ENCODE data around the gene IQGAP3.

DNA sequence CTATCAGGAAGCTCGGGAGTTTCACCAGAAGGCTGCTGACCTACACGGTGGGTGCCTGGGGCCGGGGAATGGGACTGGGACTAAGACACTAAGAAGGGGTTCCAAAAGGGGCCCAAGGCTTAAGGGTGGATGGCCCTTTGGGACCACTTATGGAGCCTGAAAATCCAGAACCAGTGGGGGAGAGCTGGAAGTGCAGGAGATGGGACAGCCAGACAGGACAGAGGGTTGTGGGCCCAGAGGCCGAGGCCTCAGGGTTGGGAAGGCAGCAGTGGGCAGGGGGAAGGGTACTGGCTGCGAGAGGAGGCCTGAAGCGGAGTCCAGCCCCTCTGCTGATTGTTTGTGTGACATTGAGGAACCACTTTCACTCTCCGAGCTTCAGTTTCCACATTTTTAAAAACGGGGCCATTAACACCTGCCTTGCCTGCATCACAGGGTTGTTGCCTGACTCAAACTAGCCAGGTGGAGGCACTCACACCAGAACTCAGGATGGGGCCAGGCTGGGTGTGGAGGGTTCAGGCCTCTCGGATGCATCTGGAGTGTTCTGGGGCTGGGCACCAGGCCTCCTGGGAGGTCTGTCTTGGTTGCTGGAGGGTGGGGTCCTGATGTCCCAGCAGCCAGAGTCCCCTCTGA, 10.1 kb upstream of the IQGAP3 start:
- TF ChIP-seq, protein P1, sequence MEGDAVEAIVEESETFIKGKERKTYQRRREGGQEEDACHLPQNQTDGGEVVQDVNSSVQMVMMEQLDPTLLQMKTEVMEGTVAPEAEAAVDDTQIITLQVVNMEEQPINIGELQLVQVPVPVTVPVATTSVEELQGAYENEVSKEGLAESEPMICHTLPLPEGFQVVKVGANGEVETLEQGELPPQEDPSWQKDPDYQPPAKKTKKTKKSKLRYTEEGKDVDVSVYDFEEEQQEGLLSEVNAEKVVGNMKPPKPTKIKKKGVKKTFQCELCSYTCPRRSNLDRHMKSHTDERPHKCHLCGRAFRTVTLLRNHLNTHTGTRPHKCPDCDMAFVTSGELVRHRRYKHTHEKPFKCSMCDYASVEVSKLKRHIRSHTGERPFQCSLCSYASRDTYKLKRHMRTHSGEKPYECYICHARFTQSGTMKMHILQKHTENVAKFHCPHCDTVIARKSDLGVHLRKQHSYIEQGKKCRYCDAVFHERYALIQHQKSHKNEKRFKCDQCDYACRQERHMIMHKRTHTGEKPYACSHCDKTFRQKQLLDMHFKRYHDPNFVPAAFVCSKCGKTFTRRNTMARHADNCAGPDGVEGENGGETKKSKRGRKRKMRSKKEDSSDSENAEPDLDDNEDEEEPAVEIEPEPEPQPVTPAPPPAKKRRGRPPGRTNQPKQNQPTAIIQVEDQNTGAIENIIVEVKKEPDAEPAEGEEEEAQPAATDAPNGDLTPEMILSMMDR (conservative IDR thresholded peaks at IDR 0.05; ENCODE audit: low read depth in 2 of 2): 0 out of 4 replicates have a peak, but pooled peaks of 1 of the 2 experiments have one; percentile 9
- no peak for TF ChIP-seq POLR2AphosphoS5 (IDR thresholded peaks at IDR 0.05; ENCODE audit: low read depth)
- TF ChIP-seq CREB1 (CRISPR knock-in tag; IDR thresholded peaks at IDR 0.05; ENCODE audit: low read depth): no peak
- TF ChIP-seq REST (IDR thresholded peaks at IDR 0.05; ENCODE audit: unreplicated experiment): no peak
- TF ChIP-seq, protein P2, sequence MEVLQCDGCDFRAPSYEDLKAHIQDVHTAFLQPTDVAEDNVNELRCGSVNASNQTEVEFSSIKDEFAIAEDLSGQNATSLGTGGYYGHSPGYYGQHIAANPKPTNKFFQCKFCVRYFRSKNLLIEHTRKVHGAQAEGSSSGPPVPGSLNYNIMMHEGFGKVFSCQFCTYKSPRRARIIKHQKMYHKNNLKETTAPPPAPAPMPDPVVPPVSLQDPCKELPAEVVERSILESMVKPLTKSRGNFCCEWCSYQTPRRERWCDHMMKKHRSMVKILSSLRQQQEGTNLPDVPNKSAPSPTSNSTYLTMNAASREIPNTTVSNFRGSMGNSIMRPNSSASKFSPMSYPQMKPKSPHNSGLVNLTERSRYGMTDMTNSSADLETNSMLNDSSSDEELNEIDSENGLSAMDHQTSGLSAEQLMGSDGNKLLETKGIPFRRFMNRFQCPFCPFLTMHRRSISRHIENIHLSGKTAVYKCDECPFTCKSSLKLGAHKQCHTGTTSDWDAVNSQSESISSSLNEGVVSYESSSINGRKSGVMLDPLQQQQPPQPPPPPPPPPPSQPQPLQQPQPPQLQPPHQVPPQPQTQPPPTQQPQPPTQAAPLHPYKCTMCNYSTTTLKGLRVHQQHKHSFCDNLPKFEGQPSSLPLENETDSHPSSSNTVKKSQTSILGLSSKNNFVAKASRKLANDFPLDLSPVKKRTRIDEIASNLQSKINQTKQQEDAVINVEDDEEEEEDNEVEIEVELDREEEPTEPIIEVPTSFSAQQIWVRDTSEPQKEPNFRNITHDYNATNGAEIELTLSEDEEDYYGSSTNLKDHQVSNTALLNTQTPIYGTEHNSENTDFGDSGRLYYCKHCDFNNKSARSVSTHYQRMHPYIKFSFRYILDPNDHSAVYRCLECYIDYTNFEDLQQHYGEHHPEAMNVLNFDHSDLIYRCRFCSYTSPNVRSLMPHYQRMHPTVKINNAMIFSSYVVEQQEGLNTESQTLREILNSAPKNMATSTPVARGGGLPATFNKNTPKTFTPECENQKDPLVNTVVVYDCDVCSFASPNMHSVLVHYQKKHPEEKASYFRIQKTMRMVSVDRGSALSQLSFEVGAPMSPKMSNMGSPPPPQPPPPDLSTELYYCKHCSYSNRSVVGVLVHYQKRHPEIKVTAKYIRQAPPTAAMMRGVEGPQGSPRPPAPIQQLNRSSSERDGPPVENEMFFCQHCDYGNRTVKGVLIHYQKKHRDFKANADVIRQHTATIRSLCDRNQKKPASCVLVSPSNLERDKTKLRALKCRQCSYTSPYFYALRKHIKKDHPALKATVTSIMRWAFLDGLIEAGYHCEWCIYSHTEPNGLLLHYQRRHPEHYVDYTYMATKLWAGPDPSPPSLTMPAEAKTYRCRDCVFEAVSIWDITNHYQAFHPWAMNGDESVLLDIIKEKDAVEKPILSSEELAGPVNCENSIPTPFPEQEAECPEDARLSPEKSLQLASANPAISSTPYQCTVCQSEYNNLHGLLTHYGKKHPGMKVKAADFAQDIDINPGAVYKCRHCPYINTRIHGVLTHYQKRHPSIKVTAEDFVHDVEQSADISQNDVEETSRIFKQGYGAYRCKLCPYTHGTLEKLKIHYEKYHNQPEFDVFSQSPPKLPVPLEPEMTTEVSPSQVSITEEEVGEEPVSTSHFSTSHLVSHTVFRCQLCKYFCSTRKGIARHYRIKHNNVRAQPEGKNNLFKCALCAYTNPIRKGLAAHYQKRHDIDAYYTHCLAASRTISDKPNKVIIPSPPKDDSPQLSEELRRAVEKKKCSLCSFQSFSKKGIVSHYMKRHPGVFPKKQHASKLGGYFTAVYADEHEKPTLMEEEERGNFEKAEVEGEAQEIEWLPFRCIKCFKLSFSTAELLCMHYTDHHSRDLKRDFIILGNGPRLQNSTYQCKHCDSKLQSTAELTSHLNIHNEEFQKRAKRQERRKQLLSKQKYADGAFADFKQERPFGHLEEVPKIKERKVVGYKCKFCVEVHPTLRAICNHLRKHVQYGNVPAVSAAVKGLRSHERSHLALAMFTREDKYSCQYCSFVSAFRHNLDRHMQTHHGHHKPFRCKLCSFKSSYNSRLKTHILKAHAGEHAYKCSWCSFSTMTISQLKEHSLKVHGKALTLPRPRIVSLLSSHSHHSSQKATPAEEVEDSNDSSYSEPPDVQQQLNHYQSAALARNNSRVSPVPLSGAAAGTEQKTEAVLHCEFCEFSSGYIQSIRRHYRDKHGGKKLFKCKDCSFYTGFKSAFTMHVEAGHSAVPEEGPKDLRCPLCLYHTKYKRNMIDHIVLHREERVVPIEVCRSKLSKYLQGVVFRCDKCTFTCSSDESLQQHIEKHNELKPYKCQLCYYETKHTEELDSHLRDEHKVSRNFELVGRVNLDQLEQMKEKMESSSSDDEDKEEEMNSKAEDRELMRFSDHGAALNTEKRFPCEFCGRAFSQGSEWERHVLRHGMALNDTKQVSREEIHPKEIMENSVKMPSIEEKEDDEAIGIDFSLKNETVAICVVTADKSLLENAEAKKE (CRISPR knock-in tag; IDR thresholded peaks at IDR 0.05): no peak
- TF ChIP-seq EZH2 (IDR thresholded peaks at IDR 0.05; ENCODE audit: low read depth, unreplicated experiment): no peak
- TF ChIP-seq JUNB (IDR thresholded peaks at IDR 0.05; ENCODE audit: unreplicated experiment): no peak
- TF ChIP-seq EZH2phosphoT487 (IDR thresholded peaks at IDR 0.05; ENCODE audit: unreplicated experiment): no peak
- TF ChIP-seq ZNF331 (CRISPR knock-in tag; IDR thresholded peaks at IDR 0.05; ENCODE audit: low read depth): no peak
- TF ChIP-seq ZNF114 (CRISPR knock-in tag; IDR thresholded peaks at IDR 0.05): no peak
- TF ChIP-seq ETS1 (IDR thresholded peaks at IDR 0.05): no peak
- no peak for TF ChIP-seq NANOG (IDR thresholded peaks at IDR 0.05; ENCODE audit: borderline replicate concordance)
- TF ChIP-seq STAT1 (IDR thresholded peaks at IDR 0.05; ENCODE audit: unreplicated experiment): no peak

Measured in GM23338 (cell line).